Right lobe of liver (tissue), 6 donors: ENCODE measurements around the gene PRDM15. TPM values are rescaled to one million over a fixed set of nuclear protein-coding genes. Genes with fewer than 3 reads are reported as not detected.
A peak's percentile ranks its signal among the peaks of the same experiment; 100 is the strongest.

Experiments
- ATAC-seq, 4 donors: fragments of 200-7000 bp; cut with Tn5 transposase; one replicate each; pipeline ENCODE4 v1.9.1; 2020; ENCODE audit warnings: mild to moderate bottlenecking in 4 of 4, moderate library complexity in 4 of 4
- DNase-seq, 3 donors: peaks; one replicate each; pipeline ENCODE4 v3.0.0-alpha.2; 2020
- H3K27ac ChIP-seq, 3 donors: fragments of 200-600 bp; one replicate each; pipeline ENCODE4 v1.8.0; 2022
- H3K27me3 ChIP-seq, 2 donors: fragments of 200-600 bp; one replicate each; pipeline ENCODE4 v1.8.0; 2022
- H3K36me3 ChIP-seq, 4 donors: fragments of 200-600 bp; sonication (generic) in 1 of 4; one replicate each; pipeline versions ENCODE4 v1.5.1 to v1.8.0; 2017 to 2022; ENCODE audit warnings: control low read depth in 1 of 4
- H3K4me1 ChIP-seq, 4 donors: fragments of 200-600 bp; sonication (generic) in 1 of 4; one replicate each; pipeline versions ENCODE4 v1.5.1 to v1.8.0; 2017 to 2022; ENCODE audit warnings: control low read depth in 1 of 4
- H3K4me3 ChIP-seq, 3 donors: fragments of 200-600 bp; one replicate each; pipeline ENCODE4 v1.8.0; 2022
- H3K9me3 ChIP-seq, 4 donors: fragments of 200-600 bp; sonication (generic) in 1 of 4; one replicate each; pipeline versions ENCODE4 v1.5.1 to v1.8.0; 2017 to 2022; ENCODE audit warnings: control low read depth in 1 of 4
- CTCF ChIP-seq, 4 donors: fragments of 200-600 bp in 3 of 4; fragments of 450-650 bp in 1 of 4; IDR thresholded peaks; one replicate each; pipeline versions ENCODE4 v1.5.1 to v1.8.0; 2016 to 2022; ENCODE audit warnings: antibody characterized with exemption in 4 of 4, mild to moderate bottlenecking in 2 of 4
- POLR2A ChIP-seq: fragments of 450-650 bp; IDR thresholded peaks from one replicate; pipeline ENCODE4 v1.6.1; 2017; ENCODE audit warnings: antibody characterized with exemption, mild to moderate bottlenecking
- WGBS: methylation state at CpG from one replicate; pipeline ENCODE4 v1.1.6; 2018; ENCODE audit warnings: low coverage, low lambda C conversion rate; ENCODE audit not compliant: insufficient coverage; ENCODE audit errors: missing lambda C conversion rate; 5-methylcytosine and 5-hydroxymethylcytosine counted together
- intact Hi-C, 2 donors: fragments of 100-400 bp; cut with DNase I; formaldehyde crosslinking; loops; one replicate each; pipeline versions ENCODE4 v1.11.2 to v1.14.1; 2022
- total RNA-seq, 6 experiments: library from RNA; depleted of rRNA in 2 of 6; stranded (reverse); fragments of >200 nt in 2 of 6; fragmentation: NEBNext Ultra II Directional in 3 of 6; extraction: Animal tissue kit (Norgen Biotek cat#: 25700) in 3 of 6; gene quantifications; one replicate each; pipeline versions ENCODE4 v1.1.0 to v1.2.4, GENCODE V29; 2016 to 2023
- donor health status: DM: no; HTN: yes; CAD: no.
- donor health status: DM: no; HTN: no; CAD: no.
- donor health status: DM: no; HTN: no; CAD: no.
- donor health status: DM: no; HTN: yes; CAD: no.
- donor health status: DM: no; HTN: yes; CAD: no.

PRDM15 gene
- total RNA-seq, 6 experiments from 2014 or later = 1.9 to 4.0 (median 2.7) TPM

DNA sequence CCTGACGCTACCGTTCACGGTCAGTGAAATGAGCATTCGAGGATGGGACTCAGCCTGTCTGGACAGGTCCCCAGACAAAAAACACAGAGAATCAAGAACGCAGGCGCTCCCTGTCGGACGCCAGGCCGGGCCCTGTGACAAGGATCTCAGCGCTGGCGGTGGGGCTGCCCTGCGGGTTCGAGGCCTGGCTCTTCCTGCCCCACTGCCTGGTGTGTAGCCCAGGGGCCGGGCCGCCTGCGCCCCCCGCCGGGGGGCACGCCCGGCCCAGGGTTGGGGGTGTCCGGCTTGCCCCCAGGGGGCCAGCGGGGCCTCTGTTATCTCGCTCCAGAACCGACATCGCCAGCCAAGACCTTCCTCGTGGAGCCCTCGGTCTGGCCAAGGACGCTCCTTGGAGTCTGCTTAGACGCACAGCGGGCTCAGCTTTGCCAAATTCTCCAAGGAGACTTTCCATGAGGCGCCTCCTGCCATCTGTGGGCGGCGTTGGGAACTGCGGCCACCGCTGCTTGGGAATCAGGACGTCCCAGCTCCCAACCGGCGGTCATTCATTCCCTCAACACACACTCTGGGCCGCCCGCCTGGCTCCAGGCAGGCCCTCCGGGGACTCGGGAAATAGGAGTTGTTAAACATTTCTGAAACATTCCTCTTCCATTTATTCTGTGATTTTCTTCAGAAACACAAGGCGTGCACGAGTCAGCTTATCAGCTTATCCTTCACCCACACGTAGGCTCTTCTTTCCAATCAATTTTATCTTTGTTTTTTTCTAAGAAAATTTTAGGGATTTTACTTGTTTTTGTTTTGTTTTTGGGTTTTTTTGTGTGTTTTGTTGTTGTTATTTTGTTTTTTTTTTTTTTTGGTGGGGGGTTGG is 101.0 kb downstream of the PRDM15 start:
- Histone ChIP-seq H3K36me3 (no peaks in the 10 kb centered on the region), H3K4me1 (peaks cover 0 to 18% (median 3%) of the 10 kb centered on the region in 4 donors), H3K4me3 (no peak overlapping the region), H3K9me3 (no peaks in the 10 kb centered on the region), H3K27ac (no peak overlapping the region), H3K27me3 (no peaks in the 10 kb centered on the region)
- 28% methylated on average over 26 of the region's 45 CpGs for WGBS
- peak; percentile 83 to 86 (median 84) for DNase-seq
- TF ChIP-seq POLR2A (no peak), CTCF (IDR thresholded peaks at IDR 0.05) (peak; percentile 87 to 96 (median 92))
- ATAC-seq = peak; percentile 91 to 97 (median 92)
- intact Hi-C loops = loop anchor here (5.0 to 10.0 kb wide), 2 partner anchors 163 to 166 kb away; no protein-coding TSS in a partner anchor

- TF ChIP-seq POLR2A (no peak), CTCF (IDR thresholded peaks at IDR 0.05) (no peak)
- ATAC-seq (no peak), DNase-seq (no peak)
- intact Hi-C loops = loop anchor here (5.0 to 10.0 kb wide), 2 partner anchors 162 to 164 kb away; no protein-coding TSS in a partner anchor
- no peaks in the 10 kb centered on the region for H3K27me3 ChIP-seq
- H3K27ac ChIP-seq = no peak overlapping the region
- H3K4me3 ChIP-seq = no peak overlapping the region
- H3K36me3 ChIP-seq = no peaks in the 10 kb centered on the region
- H3K9me3 ChIP-seq = no peaks in the 10 kb centered on the region
- 83% methylated on average over 4 of the region's 4 CpGs for WGBS
- H3K4me1 ChIP-seq = peaks cover 0 to 18% (median 3%) of the 10 kb centered on the region in 4 donors
Measured at GRCh38 chr21:41776778-41777177, 102.4 kb downstream of the PRDM15 start.

DNA sequence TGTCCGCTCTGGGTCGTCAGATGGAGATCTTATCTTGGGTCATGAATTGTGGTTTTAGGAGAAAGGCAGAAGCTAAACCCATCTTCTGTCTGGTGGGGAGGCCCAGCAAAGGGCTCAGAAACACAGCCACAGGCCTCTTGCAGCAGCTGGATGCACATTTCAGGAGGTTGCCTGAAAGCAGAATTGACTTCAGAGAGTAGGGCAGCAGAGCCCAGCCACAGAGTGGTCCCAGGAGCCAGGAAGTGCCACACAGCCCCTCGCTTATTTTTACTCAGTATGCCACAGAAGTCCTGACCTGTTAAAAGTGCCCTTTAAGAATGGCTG is 104.0 kb downstream of the PRDM15 start:
- intact Hi-C loops = loop anchor here (5.0 to 10.0 kb wide), 2 partner anchors 160 to 163 kb away; no protein-coding TSS in a partner anchor
- ATAC-seq (no peak), DNase-seq (no peak)
- Histone ChIP-seq H3K36me3 (no peaks in the 10 kb centered on the region), H3K27me3 (no peaks in the 10 kb centered on the region), H3K4me1 (peaks cover 0 to 18% (median 3%) of the 10 kb centered on the region in 4 donors), H3K27ac (no peak overlapping the region), H3K4me3 (no peak overlapping the region), H3K9me3 (no peaks in the 10 kb centered on the region)
- WGBS = 20% methylated on average over 1 of the region's 3 CpGs
- TF ChIP-seq CTCF (IDR thresholded peaks at IDR 0.05) (no peak), POLR2A (no peak)

DNA sequence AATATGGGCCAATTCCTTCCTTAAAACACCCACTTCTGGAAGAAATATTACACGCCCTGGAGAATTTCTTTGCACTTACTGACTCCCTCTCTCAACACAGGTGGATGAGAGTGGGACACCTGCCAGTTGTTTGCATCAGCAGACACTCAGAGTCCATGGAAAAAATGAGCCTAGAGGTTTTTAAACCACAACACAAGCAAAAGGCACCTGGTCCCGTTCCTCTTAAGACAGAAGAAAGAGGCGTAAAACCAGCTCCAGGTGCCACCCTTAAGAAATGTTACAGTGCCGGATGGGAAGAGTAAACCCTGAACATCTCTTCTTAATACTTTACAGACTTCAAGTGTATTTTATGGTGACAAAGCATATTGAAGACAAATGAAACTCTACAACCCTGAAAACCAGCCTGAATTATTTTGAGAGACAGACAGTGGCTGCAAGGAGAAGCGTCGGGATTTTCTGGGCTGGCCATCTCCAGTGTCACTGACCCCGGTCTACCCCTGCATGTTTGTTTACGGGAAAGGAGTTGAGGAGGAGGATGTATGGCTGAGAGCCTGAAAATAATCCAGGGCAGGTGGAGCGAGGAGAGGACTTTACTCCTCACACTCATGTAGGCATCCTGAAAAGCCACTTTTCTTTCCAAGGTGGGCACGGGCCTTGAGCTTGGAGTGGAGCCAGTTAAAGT is 104.5 kb downstream of the PRDM15 start:
- 55% methylated on average over 10 of the region's 10 CpGs for WGBS
- H3K4me1 ChIP-seq = peaks cover 0 to 16% (median 3%) of the 10 kb centered on the region in 4 donors
- H3K36me3 ChIP-seq = no peaks in the 10 kb centered on the region
- H3K4me3 ChIP-seq = no peak overlapping the region
- no peaks in the 10 kb centered on the region for H3K9me3 ChIP-seq
- TF ChIP-seq POLR2A (no peak), CTCF (IDR thresholded peaks at IDR 0.05) (no peak)
- no peaks in the 10 kb centered on the region for H3K27me3 ChIP-seq
- ATAC-seq (no peak), DNase-seq (no peak)
- intact Hi-C loops = loop anchor here (5.0 to 10.0 kb wide), 2 partner anchors 160 to 162 kb away; no protein-coding TSS in a partner anchor
- H3K27ac ChIP-seq = no peak overlapping the region
